AG09309 (cell line): Measurements from ENCODE around the gene ACP7.

Source experiments
- DNase-seq: peaks from one replicate; pipeline ENCODE4 v3.0.0-alpha.2; 2010; ENCODE audit warnings: low read depth
- H3K4me3 ChIP-seq: 2 replicates; pipeline ENCODE4 v1.5.1; 2011; ENCODE audit warnings: mild to moderate bottlenecking, low read depth, low read length, moderate library complexity; ENCODE audit not compliant: control insufficient read depth
- CTCF ChIP-seq: IDR thresholded peaks from 2 replicates; pipeline ENCODE4 v1.5.1; 2011; ENCODE audit warnings: mild to moderate bottlenecking, low read depth, low read length, inconsistent platforms; ENCODE audit not compliant: insufficient read depth, control insufficient read depth; ENCODE audit errors: missing control alignments

ACP7 gene

GRCh38 chr19:39083983-39084731, at the start of gene ACP7:
TSS of gene ACP7 (plus strand) at chr19:39084368. CDS start at chr19:39085270, 902 bp downstream.
- TF ChIP-seq CTCF, result no peak
- H3K4me3 ChIP-seq, result peak within 1 kb of the TSS; percentile 23
- DNase-seq, result no peak

GRCh38 chr19:39036581-39036980, 47.6 kb upstream of the ACP7 start:
- TF ChIP-seq CTCF, result no peak
- H3K4me3 ChIP-seq, result no peak overlapping the region
- DNase-seq, result no peak

GRCh38 chr19:39037194-39037593, 47.0 kb upstream of the ACP7 start:
- DNase-seq, result no peak

GRCh38 chr19:39038098-39038497, 46.1 kb upstream of the ACP7 start:
- no peak overlapping the region for H3K4me3 ChIP-seq
- no peak for DNase-seq
- no peak for TF ChIP-seq CTCF

More at GRCh38 chr19:39037194-39037593, 47.0 kb upstream of the ACP7 start:
- TF ChIP-seq CTCF, result no peak
- H3K4me3 ChIP-seq, result no peak overlapping the region

- DNase-seq, result no peak
- H3K4me3 ChIP-seq, result no peak overlapping the region
- TF ChIP-seq CTCF, result no peak
Measured at GRCh38 chr19:39045506-39045905, 38.7 kb upstream of the ACP7 start.

GRCh38 chr19:39046037-39046821, 37.9 kb upstream of the ACP7 start:
- no peak overlapping the region for H3K4me3 ChIP-seq
- no peak for TF ChIP-seq CTCF
- DNase-seq, result no peak
